Midbrain (tissue), 1 donor: ENCODE measurements around the gene CEP192.
"Not testable (repeated sequence)": the region's sequence is repeated elsewhere in the genome, so short reads cannot be mapped to it uniquely, and the experiment has no call there.

Source experiments
- DNase-seq: peaks from one replicate; lab custom pipeline; 2025; lab: John Stamatoyannopoulos, UW

The CEP192 gene, protein sequence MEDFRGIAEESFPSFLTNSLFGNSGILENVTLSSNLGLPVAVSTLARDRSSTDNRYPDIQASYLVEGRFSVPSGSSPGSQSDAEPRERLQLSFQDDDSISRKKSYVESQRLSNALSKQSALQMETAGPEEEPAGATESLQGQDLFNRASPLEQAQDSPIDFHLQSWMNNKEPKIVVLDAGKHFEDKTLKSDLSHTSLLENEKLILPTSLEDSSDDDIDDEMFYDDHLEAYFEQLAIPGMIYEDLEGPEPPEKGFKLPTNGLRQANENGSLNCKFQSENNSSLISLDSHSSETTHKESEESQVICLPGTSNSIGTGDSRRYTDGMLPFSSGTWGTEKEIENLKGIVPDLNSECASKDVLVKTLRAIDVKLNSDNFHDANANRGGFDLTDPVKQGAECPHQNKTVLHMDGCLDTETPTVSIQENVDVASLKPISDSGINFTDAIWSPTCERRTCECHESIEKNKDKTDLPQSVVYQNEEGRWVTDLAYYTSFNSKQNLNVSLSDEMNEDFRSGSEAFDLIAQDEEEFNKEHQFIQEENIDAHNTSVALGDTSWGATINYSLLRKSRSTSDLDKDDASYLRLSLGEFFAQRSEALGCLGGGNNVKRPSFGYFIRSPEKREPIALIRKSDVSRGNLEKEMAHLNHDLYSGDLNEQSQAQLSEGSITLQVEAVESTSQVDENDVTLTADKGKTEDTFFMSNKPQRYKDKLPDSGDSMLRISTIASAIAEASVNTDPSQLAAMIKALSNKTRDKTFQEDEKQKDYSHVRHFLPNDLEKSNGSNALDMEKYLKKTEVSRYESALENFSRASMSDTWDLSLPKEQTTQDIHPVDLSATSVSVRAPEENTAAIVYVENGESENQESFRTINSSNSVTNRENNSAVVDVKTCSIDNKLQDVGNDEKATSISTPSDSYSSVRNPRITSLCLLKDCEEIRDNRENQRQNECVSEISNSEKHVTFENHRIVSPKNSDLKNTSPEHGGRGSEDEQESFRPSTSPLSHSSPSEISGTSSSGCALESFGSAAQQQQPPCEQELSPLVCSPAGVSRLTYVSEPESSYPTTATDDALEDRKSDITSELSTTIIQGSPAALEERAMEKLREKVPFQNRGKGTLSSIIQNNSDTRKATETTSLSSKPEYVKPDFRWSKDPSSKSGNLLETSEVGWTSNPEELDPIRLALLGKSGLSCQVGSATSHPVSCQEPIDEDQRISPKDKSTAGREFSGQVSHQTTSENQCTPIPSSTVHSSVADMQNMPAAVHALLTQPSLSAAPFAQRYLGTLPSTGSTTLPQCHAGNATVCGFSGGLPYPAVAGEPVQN (N-terminal part only)

GRCh38 chr18:12990967-12991820 lies at the start of gene CEP192:
Gene CEP192, plus strand, starts transcription at chr18:12991362. Its CDS starts 8,063 bp downstream, at chr18:12999425.
- DNase-seq, result peak; percentile 98

GRCh38 chr18:12943215-12943614 lies 47.9 kb upstream of the CEP192 start:
- no peak for DNase-seq

- DNase-seq, result peak; percentile 28
These were observed 46.5 kb upstream of the CEP192 start for GRCh38 chr18:12944709-12945108.

DNA sequence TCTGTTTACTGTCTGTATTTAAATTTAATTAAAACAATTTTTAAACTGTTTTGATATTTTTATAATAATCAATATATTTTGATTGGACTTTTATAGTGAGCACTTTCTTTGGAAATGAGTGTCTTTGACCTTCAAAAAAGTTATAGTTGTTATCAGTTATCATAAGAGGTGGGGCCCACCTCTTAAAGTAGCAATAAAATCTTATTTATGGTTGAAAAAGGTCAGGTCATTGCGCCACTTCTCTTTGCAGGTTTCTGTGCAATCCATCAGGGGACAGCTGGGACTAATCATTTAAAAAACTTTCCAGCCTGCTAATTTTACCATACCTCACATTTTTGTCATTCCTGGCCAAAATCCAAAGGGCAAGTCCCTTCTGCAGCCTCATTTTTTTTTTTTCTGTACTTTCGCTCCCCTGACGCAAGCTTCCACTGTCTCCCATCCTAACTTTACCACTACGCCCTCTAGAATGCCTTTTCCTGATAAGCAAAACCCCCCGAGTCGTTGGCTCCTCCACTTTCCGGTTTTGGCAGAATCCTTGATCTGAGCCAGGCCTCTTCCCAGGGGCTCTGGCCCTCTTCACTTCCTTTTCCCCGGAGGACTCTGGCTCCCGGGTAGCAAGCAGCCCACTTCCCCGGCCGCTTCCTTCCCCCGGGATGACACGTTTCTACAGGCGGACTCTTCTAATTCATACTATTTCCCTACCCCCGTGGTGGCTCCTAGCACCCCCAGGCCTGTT lies 44.4 kb upstream of the CEP192 start:
- DNase-seq, result peak; percentile 41

GRCh38 chr18:12947285-12948049 lies 43.7 kb upstream of the CEP192 start, which contains the start of gene SEH1L:
Gene SEH1L, plus strand, starts transcription at chr18:12948011. Its CDS starts 111 bp downstream, at chr18:12948122.
- DNase-seq, result peak; percentile 97

GRCh38 chr18:12948050-12948804 lies 42.9 kb upstream of the CEP192 start:
- peak; percentile 89 for DNase-seq

DNA sequence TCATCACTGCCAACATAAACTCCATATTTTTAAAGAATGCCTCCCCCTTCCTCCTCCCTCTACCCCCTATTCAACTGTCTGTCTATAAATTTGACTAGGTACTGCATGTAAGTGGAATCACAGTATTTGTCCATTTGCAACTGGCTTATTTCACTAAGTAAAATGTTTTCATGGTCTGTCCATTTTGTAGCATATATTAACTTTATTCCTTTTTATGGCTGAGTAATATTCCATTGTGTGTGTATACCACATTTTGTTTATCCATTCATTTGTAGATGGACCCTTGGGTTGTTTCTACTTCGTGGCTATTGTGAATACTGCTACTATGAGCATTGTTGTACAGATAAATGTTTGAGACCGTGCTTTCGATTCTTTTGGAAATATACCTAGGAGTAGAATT lies 32.7 kb upstream of the CEP192 start:
- DNase-seq, result no peak

DNA sequence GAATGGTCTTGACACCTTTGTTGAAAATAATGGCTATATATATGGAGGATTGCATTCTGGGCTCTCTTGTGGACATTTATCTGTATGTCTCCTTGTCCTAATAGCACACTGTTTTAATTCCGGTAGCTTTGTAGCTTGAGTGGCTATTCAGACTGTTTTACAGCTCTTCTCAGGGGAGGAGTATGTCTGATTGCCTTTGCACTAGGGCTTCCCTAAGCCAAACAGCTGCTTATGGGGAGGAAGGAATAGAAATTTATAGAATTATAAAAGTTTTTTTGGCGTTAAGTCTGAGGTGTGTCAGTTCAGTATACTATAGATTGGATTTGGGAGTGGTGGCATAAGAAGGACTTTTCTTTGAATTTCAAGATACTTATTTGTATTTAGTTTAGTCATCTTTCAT lies 30.8 kb upstream of the CEP192 start:
- DNase-seq, result no peak

DNA sequence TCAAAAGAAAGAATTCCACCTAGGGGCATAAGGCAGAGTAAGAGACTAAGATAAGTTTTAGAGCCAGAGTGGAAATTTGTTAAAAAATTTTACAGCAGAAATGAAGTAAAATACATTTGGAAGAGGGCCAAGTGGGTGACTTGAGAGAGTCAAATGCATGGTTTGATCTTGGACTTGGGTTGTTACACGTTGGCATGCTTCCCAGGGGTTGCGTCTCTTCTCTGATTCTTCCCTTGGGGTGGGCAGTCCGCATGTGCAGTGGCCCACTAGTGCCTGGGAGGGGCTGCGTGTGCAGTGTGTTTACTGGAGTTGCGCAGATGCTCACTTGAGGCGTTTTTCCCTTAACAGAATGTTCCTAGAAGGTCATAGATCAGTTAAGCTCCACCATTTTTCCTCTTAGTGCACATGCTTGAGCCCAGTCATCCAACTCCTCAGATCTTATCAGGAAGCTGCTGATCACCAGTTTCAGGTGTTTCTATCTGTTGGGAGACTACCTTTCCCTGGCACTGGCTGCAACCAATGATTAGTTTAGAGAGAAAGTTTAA lies 30.2 kb upstream of the CEP192 start:
- DNase-seq, result no peak

- no peak for DNase-seq
These were observed 28.1 kb upstream of the CEP192 start for GRCh38 chr18:12963069-12963468.

GRCh38 chr18:12968115-12968514 lies 23.0 kb upstream of the CEP192 start:
- no peak for DNase-seq

- no peak for DNase-seq
These were observed 22.5 kb upstream of the CEP192 start for GRCh38 chr18:12968619-12969018.

DNA sequence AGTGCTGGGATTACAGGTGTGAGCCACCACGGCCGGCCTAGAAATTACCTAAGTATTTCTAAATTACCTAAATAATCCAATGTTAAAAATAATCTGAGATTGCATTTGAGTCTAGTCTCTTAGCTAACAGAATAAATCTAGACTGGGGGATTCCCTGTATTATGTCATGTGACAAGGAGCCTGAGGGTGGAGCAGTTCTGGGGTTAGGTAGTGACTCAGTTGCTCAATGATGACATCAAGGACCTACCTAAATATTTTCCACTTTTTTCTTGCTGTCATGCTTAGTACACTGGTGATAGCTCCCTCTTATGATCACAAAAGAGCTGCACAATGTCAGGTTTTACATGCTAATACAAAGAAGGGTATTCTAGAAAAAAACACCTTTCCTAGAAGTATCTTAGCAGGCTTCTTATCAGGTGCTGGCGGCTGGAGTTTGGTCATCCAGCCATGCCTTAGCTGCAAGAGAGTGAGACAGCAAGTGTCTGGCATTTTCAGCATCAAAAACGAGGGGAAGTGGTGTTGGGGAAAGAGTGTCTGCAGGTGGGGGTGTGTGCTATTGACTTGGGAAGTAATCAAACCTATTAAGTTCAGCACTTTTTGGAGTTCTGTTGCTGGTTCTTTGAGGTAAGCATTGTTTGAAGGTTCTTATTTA lies 17.5 kb upstream of the CEP192 start:
- no peak for DNase-seq

DNA sequence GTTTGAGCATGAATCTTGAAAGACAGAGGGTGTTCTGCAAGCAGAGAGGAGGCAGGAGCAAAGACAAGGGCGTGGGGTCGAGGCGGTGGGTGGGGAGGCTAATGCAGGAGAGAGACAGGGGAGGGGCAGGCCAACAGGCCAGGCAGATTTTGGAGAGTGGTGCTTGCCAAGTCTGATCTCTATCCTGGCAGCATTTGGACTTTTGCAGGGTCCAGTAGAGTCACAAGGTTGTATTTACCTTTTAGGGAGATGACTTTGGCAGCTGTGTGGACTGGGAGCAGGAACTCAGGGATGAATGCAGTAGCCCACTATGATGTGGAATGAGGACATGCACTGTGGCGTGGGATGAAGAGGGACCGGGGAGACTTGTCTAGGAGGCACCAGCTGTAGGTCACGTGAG lies 15.7 kb upstream of the CEP192 start:
- DNase-seq, result no peak

- no peak for DNase-seq
These were observed 14.9 kb upstream of the CEP192 start for GRCh38 chr18:12976305-12976704.

GRCh38 chr18:12980065-12980464 lies 11.1 kb upstream of the CEP192 start:
- not testable (repeated sequence) for DNase-seq

DNA sequence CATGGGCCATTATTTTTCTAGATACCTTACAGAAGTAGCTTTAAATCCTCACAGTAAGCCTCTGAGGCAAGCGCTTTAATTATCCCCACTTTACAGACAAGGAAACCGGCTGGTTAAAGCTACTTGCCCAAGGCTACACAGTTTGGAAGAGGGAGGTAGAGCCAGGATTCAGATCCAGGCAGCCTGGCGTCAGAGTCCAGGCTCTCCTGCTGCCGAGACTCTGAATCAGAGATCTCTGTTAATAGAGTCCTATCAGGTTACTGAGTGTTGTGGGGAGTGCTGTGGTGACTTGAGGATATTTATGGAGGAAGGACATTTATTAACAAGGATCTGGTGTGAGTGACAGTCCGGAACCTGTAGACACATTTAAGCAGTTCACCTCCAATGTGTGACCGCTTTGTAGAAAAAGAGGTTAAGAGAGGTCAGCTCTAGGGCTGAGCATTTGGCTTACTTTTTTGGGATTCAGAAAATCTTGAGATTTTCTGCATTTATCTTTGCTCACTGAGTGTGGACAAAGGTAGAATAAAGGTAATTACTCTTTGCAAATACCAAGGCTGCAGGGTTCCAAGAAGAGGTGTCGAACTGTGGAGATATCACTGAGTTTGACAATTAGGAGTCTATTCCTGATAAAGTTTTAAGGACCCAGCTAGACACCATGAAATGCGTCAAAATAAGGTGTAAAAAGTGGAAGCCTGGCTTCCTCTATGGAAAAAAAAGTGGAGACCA lies 1.6 kb upstream of the CEP192 start:
- DNase-seq, result no peak
